Glomerular endothelial cell (primary cell): Measurements from ENCODE around the gene SLC66A2. TPM values are rescaled to one million over a fixed set of nuclear protein-coding genes. Genes with fewer than 3 reads are reported as not detected.
"Not testable (repeated sequence)": the region's sequence is repeated elsewhere in the genome, so short reads cannot be mapped to it uniquely, and the experiment has no call there.

ENCODE experiments used
- DNase-seq: peaks from one replicate; pipeline ENCODE4 v3.0.0-alpha.2; 2011; ENCODE audit warnings: low read depth, low spot score; ENCODE audit errors: extremely low read depth
- total RNA-seq: library from RNA; depleted of rRNA; stranded (reverse); fragments of >200 nt; gene quantifications from 2 replicates; pipeline ENCODE4 v1.2.3, GENCODE V29; 2015

The SLC66A2 gene
- total RNA-seq, 1 donor from 2014 or later, result 40.7 TPM

- DNase-seq, result no peak
Measured at GRCh38 chr18:79971211-79971952, 19.9 kb upstream of the SLC66A2 start.

DNA sequence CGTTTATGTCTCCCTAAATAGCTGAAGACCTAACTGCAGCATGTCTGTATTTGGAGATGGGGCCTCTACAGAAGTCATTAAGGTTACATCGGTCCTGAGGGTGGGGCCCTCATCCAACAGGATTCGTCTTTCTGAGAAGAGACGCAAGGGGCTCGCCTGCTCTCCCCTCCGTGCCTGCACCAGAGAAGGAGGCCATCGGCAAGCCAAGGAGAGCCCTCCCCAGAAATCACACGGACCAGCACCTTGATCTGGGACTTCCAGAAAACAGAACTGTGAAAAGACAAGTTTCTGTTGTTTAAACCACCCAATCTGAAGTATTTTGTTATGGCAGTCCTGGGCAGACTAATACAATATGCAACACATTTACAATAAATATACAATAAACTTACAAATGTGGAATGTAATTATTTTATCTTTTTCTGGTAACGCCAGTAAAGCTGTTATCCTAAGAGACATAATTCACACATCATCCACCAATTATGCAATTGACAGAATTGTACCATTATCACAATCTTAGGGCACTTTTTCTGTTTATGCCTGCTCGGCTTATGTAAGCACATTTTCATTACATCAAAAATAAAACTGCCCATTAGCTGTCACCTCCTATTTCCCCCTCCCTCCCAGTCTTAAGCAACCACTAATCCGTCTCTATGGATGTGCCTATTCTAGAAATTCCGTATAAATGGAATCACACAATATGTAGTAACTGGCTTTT is 19.1 kb upstream of the SLC66A2 start:
- no peak for DNase-seq

DNA sequence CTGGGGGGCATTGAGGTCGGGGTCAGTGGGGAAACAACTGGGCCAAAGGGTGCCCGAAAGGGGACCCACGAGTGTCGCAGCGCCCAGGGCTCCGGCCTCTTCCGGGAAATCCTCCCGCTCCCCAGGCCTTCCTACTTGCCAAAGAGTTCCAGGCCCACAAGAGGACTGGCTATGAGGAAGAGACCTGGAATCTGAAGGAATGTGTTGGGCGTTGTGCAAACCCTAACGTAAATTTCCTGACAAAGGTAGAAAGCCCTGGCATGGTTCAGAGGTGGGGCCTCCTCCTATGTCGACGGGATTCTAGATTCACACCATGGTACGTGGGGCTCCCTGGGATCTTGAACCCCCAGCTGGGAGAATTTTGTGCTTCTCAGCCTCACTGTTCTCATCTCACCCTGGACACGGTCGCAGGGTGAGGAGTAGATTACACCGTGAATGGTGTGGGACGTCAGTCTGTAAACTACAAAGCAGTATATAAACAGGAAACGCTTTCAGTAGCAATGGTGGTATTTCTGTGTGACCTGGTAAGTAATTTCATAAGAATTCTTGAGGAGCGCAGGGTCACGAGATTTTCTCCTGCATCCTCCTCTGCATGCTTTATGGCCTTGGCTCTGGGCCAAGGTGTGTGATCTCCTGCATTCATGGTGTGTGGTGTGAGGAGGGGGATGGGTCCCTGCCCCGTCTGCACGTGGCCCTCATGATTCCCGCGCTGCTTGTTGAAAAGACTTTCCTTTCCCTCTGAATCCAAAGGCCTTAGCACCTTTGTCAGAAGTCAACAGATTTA is 13.9 kb upstream of the SLC66A2 start:
- peak; percentile 78 for DNase-seq

DNA sequence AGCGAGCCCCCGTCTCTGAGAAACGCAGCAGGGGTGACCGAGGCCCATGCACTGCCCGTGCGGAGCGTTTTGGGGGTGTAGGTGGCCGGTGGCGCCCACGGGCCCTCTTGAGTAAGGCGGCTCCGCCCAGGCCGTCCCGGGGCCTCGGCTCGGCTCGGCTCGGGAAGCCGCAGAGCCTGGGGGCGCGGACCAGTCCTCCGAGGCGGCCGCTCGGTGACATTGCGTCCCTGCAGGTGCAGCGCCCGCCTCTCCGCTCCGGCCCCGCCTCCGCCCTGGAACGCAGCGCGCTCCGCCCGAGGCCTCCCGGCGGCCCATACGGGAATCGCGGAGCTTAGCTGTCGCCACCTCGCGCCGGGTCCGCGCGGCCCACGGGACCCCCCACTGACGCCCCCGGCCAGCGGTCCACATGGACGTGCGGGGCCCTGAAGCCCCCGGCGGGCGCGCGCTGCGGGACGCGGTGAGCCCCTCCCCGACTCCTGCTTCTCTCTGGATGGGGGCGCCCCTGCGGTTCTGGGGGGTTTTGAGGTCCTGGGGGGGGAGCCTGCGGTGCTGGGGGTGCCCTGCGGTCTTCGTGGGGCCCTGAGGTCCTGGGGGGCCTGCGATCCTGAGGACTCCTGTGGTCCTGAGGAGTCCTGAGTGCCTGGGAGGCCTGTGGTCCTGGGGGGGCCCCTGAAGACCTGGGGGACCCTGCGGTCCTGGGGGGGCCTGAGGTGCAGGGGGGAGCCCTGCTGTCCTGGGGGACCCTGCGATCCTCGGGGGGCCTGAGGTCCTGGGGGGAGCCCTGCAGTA is 13.1 kb upstream of the SLC66A2 start, which contains the start of gene HSBP1L1:
Gene HSBP1L1, plus strand, starts transcription at position 314 of the 789 bp plus-strand sequence. Its CDS starts 93 bp downstream, at position 407.
- no peak for DNase-seq

DNA sequence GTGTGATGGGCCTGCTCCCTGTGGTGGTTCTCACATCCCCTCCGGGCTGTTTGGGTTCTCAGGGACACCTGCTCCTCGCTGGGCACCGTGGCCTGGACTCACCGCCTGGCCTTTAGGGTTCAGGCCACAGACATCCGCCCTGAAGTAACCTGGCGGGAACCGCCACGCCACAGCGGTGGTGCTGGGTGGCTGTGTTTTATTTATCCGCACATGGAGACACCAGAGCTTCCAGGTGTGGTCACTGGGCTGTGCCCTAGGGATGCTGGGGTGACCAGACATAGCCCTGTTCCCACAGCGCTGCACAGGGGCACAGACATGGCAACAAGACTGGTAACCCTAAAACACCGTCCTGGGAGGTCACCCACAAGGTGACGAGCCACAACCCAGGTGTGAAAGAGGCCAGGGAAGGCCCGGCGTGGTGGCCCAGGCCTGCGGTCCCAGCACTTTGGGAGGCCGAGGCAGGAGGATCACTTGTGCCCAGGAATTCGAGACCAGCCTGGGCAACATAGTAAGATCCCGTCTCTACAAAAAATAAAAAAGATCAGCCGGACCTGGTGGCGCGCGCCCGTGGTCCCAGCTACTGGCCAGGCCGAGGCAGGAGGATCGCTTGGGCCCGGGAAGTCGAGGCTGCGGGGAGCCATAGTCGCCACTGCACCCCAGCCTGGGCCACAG is 12.3 kb upstream of the SLC66A2 start:
- no peak for DNase-seq

GRCh38 chr18:79962835-79963657 is 11.6 kb upstream of the SLC66A2 start:
- DNase-seq, result no peak

DNA sequence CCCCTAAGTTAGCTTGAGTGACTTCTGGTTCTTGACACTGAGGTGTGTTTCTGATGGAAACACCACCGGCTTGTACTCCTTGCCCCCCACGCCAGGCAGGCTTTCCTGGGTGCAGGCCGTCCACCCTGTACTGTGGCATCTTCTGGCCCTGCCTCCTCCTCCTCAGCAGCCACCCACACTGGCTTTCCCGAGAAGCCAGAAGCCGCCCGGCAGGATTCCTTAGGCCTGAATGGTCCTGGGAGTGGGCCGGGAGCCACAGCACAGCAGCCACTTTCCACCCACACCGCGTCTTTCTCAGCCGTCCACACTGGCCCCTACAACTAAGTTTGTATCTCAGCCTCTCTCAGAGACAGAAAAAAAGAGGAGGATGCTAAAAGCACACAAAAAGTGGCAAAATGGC is 10.9 kb upstream of the SLC66A2 start:
- no peak for DNase-seq

DNA sequence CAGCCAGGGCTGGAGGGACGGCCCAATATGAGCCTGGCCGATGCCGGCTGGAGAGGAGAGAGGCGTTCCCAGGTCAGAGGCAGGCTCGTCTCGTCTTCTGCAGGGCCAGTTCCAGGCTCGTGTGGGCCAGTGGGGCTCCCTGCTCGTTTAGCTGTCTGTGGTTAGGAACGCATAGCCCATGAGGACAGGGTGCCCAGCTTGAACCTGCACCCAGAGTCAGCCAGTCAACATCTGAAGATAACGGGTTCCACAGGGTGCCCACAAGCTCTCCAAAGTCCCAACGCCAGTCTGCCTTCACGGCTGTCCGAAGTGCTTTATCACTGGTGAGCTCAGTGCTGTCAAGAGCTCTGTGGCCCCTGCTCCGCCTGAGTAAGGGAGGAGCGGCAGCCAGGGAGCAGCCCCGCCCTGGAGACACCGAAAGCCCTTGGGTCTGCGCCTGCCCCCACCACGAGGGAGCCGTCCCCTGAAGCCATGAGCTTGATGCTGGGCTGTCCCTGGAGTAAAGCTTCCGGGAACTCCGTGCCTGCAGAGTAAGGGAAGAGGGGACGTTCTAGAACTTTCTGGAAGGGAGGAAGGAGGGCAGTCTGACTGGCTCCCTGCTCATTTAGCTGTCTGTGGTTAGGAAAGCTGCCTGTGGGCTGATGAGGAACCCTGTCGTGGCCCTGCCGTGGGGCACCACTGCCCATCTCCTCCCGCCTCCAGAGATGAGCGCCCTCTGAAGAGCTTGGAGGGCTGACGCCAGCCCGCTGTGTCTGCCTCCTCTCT is 10.3 kb upstream of the SLC66A2 start:
- no peak for DNase-seq

DNA sequence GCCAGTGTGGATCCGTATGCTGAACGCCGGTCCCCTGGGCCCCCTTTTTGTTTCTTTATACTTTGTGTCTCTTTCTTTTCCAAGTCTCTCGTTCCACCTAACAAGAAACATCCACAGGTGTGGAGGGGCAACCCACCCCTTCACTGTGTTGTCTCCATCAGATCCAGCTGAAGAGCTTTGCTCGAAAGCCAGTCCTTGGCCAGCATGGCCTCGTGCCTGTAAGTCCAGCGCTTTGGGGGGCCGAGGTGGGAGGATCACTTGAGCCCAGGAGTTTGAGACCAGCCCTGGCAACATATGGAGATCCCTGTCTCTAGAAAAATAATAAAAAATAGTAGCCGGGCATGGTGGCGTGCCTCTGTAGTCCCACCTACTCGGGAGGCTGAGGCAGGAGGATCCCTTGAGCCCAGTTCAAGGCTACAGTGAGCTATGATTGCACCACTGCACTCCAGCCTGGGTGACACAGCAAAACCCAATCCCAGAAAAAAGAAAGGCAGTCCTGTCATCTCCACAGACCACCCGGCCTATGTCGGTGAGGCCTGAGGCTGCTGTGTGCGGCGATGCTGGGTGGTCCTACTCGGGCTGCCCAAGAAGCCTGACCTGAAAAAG is 9.6 kb upstream of the SLC66A2 start:
- no peak for DNase-seq

GRCh38 chr18:79960161-79960801 is 8.8 kb upstream of the SLC66A2 start:
- DNase-seq, result not testable (repeated sequence)

DNA sequence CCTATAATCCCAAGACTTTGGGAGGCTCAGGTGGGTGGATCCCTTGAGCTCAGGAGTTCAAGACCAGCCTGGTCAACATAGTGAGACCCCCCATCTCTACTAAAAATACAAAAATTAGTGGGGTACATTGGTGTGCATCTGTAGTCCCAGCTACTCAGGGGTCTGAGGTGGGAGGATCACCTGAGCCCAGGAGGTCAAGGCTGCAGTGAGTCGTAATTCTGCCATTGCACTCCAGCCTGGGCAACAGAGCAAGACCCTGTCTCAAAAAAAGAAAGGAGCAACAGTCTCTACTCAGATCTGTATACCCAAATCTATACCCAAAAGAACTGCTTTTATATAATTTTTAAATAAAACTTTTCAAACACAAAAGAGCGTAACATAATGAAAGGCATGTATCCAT is 7.5 kb upstream of the SLC66A2 start:
- DNase-seq, result no peak

GRCh38 chr18:79956276-79956675 is 4.8 kb upstream of the SLC66A2 start:
- no peak for DNase-seq

DNA sequence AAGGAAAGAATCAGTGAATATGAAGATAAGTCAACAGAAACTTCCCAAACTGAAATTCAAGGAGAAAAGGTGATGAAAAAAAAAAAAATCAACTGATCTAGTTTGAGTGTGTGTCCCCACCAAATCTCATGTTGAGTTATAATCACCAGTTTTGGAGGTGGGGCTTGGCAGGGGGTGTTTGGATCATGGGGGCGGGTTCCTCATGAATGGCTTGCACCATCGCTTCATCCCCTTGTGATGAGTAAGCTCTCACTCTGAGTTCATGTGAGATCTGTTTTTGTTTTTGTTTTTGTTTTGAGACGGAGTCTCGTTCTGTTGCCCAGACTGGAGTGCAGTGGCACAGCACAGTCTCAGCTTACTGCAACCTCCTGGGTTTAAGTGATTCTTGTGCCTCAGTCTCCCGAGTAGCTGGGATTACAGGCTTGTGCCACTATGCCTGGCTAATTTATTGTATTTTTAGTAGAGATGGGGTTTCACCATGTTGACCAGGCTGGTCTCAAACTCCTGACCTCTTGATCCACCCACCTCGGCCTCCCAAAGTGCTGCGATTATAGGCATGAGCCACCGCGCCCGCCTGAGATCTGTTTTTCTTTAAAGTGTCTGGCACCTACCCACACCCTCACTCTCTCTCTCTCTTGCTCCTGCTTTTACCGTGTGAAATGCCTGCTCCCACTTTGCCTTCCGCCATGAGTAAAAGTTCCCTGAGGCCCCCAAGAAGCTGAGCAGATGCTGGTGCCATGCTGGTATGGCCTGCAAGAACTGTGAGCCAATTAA is 4.0 kb upstream of the SLC66A2 start:
- no peak for DNase-seq

- DNase-seq, result no peak
Measured at GRCh38 chr18:79954791-79955190, 3.3 kb upstream of the SLC66A2 start.

- DNase-seq, result no peak
Measured at GRCh38 chr18:79953971-79954651, 2.7 kb upstream of the SLC66A2 start.

- DNase-seq, result no peak
Measured at GRCh38 chr18:79952996-79953559, 1.6 kb upstream of the SLC66A2 start.
